GM23338 (cell line): Measurements from ENCODE around the gene GNAO1. TPM values are rescaled to one million over a fixed set of nuclear protein-coding genes. Genes with fewer than 3 reads are reported as not detected.

Experiments
- ATAC-seq: fragments of 200-7000 bp; cut with Tn5 transposase; 3 replicates; pipeline ENCODE4 v1.9.1; 2020
- DNase-seq: peaks from one replicate; pipeline ENCODE4 v3.0.0-alpha.2; 2015; ENCODE audit warnings: low spot score
- H2AFZ ChIP-seq: fragments of 200-600 bp; sonication (generic); 2 replicates; pipeline ENCODE4 v1.8.0; 2016; ENCODE audit warnings: antibody characterized with exemption, mild to moderate bottlenecking, moderate library complexity
- H3F3A ChIP-seq: fragments of 200-600 bp; sonication (generic); replicated peaks from 2 replicates; pipeline ENCODE4 v1.8.0; 2017; ENCODE audit warnings: antibody characterized with exemption, mixed run types, low read depth
- H3K27ac ChIP-seq: fragments of 200-600 bp; sonication (generic); 2 replicates; pipeline ENCODE4 v1.6.1; 2016; ENCODE audit warnings: low read depth
- H3K27me3 ChIP-seq: fragments of 200-600 bp; sonication (generic); 2 replicates; pipeline ENCODE4 v1.8.0; 2016; ENCODE audit warnings: mild to moderate bottlenecking, mixed run types, moderate library complexity; ENCODE audit not compliant: insufficient read depth
- H3K36me3 ChIP-seq: fragments of 200-600 bp; sonication (generic); 2 replicates; pipeline ENCODE4 v1.8.0; 2016; ENCODE audit warnings: mild to moderate bottlenecking; ENCODE audit not compliant: insufficient read depth
- H3K4me1 ChIP-seq: fragments of 200-600 bp; sonication (generic); 2 replicates; pipeline ENCODE4 v1.8.0; 2016; ENCODE audit warnings: mild to moderate bottlenecking, moderate library complexity; ENCODE audit not compliant: insufficient read depth
- H3K4me2 ChIP-seq: fragments of 200-600 bp; sonication (generic); 2 replicates; pipeline ENCODE4 v1.7.1; 2017; ENCODE audit warnings: mixed run types
- H3K4me3 ChIP-seq: fragments of 200-600 bp; sonication (generic); 2 replicates; pipeline ENCODE4 v1.6.1; 2016; ENCODE audit warnings: mixed run types
- H3K79me2 ChIP-seq: fragments of 200-600 bp; sonication (generic); replicated peaks from 2 replicates; pipeline ENCODE4 v1.8.0; 2017; ENCODE audit warnings: mild to moderate bottlenecking; ENCODE audit not compliant: insufficient read depth
- H3K9me2 ChIP-seq: fragments of 200-600 bp; sonication (generic); 2 replicates; pipeline ENCODE4 v1.8.0; 2017; ENCODE audit not compliant: insufficient read depth
- H4K20me1 ChIP-seq: fragments of 200-600 bp; sonication (generic); replicated peaks from 2 replicates; pipeline ENCODE4 v1.8.0; 2017; ENCODE audit warnings: mild to moderate bottlenecking; ENCODE audit not compliant: insufficient read depth
- H3K27ac Mint-ChIP-seq: 2 replicates; pipeline ENCODE4 v1.8.0; 2020; ENCODE audit warnings: inconsistent platforms, mild to moderate bottlenecking, moderate library complexity, mixed read lengths
- H3K27me3 Mint-ChIP-seq: 3 replicates; pipeline ENCODE4 v1.8.0; 2022; ENCODE audit warnings: low read depth, mild to moderate bottlenecking, moderate library complexity, mixed read lengths, inconsistent platforms; ENCODE audit not compliant: insufficient read depth, poor library complexity
- H3K36me3 Mint-ChIP-seq: 3 replicates; pipeline ENCODE4 v1.8.0; 2021; ENCODE audit warnings: low read depth, mild to moderate bottlenecking, inconsistent platforms, moderate library complexity, mixed read lengths
- H3K4me1 Mint-ChIP-seq: 3 replicates; pipeline ENCODE4 v1.8.0; 2020; ENCODE audit warnings: mild to moderate bottlenecking, inconsistent platforms, mixed read lengths
- H3K4me3 Mint-ChIP-seq: 3 replicates; pipeline ENCODE4 v1.8.0; 2021; ENCODE audit warnings: moderate library complexity, mild to moderate bottlenecking, inconsistent platforms, mixed read lengths
- H3K9me3 Mint-ChIP-seq: 3 replicates; pipeline ENCODE4 v1.8.0; 2020; ENCODE audit warnings: moderate library complexity, mild to moderate bottlenecking, inconsistent platforms, mixed read lengths
- CREB1 ChIP-seq: fragments of 250-450 bp; sonication (Bioruptor Pico); IDR thresholded peaks from 2 replicates; pipeline ENCODE4 v1.5.0; 2020; ENCODE audit warnings: low read depth, mild to moderate bottlenecking, moderate library complexity
- EZH2 ChIP-seq: fragments of 200-600 bp; sonication (generic); IDR thresholded peaks from one replicate; pipeline ENCODE4 v1.8.0; 2017; ENCODE audit warnings: antibody characterized with exemption, mild to moderate bottlenecking, low read depth; ENCODE audit not compliant: unreplicated experiment
- EZH2phosphoT487 ChIP-seq: fragments of 200-600 bp; sonication (generic); IDR thresholded peaks from one replicate; pipeline ENCODE4 v1.8.1; 2018; ENCODE audit warnings: antibody characterized with exemption; ENCODE audit not compliant: unreplicated experiment
- JUNB ChIP-seq: IDR thresholded peaks from one replicate; pipeline ENCODE4 v1.6.1; 2016; ENCODE audit warnings: antibody characterized with exemption; ENCODE audit not compliant: unreplicated experiment
- NANOG ChIP-seq: IDR thresholded peaks from 2 replicates; pipeline ENCODE4 v1.6.1; 2016; ENCODE audit warnings: antibody characterized with exemption, borderline replicate concordance
- POLR2AphosphoS5 ChIP-seq: IDR thresholded peaks from 2 replicates; pipeline ENCODE4 v1.6.1; 2016; ENCODE audit warnings: antibody characterized with exemption, low read depth
- STAT1 ChIP-seq: IDR thresholded peaks from one replicate; pipeline ENCODE4 v1.6.1; 2016; ENCODE audit warnings: antibody characterized with exemption; ENCODE audit not compliant: unreplicated experiment
- ZNF114 ChIP-seq: fragments of 250-450 bp; sonication (Bioruptor Pico); IDR thresholded peaks from 2 replicates; pipeline ENCODE4 v1.5.0; 2020; ENCODE audit warnings: mild to moderate bottlenecking, moderate library complexity
- ZNF331 ChIP-seq: fragments of 250-450 bp; sonication (Bioruptor Pico); IDR thresholded peaks from 2 replicates; pipeline ENCODE4 v1.5.0; 2020; ENCODE audit warnings: low read depth, mild to moderate bottlenecking, moderate library complexity
- polyA plus RNA-seq: library from polyadenylated mRNA; unstranded; fragments of >200 nt; fragmentation: Nextera tagmentation; extraction: Ambion mirVana; gene quantifications from 2 replicates; pipeline ENCODE4 v1.2.1, GENCODE V29; 2016
- total RNA-seq: library from RNA; depleted of rRNA; stranded (reverse); fragments of >200 nt; shearing (Covaris generic); gene quantifications from 2 replicates; pipeline ENCODE4 v1.2.3, GENCODE V29; 2014
- TF ChIP-seq, protein P1 (sequence below): fragments of 250-450 bp; sonication (Bioruptor Pico); IDR thresholded peaks from 2 replicates; pipeline ENCODE4 v1.5.0; 2020; ENCODE audit warnings: mild to moderate bottlenecking, moderate library complexity
- TF ChIP-seq, protein P2 (sequence below): IDR thresholded peaks from one replicate; pipeline ENCODE4 v1.6.1; 2018; ENCODE audit warnings: antibody characterized with exemption; ENCODE audit not compliant: unreplicated experiment
- TF ChIP-seq, protein P3 (sequence below): IDR thresholded peaks from 2 replicates; pipeline ENCODE4 v1.6.1; 2016; ENCODE audit warnings: antibody characterized with exemption
- TF ChIP-seq, protein P4 (sequence below), 2 experiments: fragments of 200-600 bp in 1 of 2; sonication (generic) in 1 of 2; conservative IDR thresholded peaks; 2 replicates each; pipeline versions ENCODE4 v1.5.1 to v1.6.1; 2016 to 2017; ENCODE audit warnings: antibody characterized with exemption in 2 of 2, low read depth in 2 of 2, mild to moderate bottlenecking in 2 of 2, moderate library complexity in 1 of 2

Gene GNAO1
- total and polyA plus RNA-seq, 2 experiments from 2014 or later: 6.5 to 24.8 TPM

DNA sequence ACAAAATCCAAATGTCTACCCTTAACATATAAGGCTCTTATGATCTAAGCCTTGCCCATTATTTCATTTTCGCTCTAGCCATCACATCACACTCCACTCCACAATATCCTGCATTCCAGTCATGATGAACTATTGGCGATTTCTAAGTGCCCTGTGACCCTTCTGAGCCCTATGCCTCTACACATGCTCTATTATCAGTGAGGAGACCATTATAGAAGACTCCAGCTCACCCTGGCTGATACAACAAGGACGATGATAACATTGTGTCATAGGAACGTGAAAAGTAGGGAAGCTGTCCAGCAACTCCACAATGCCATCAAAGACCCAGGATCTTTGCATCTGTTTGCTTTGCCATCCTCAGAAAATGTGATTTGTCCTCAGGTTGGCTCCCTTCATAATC lies 29.6 kb upstream of the GNAO1 start:
- no peaks in the 10 kb centered on the region for H3K4me1 Mint-ChIP-seq
- Histone ChIP-seq H3K36me3 (no peaks in the 10 kb centered on the region), H3K79me2 (no peaks in the 10 kb centered on the region), H3K4me2 (no peak overlapping the region), H3K4me3 (no peak overlapping the region), H2AFZ (no peak overlapping the region), H3F3A (no peaks in the 10 kb centered on the region), H3K4me1 (no peaks in the 10 kb centered on the region), H3K27me3 (no peaks in the 10 kb centered on the region), H3K9me2 (peaks cover 6% of the 10 kb centered on the region; the same call in 1 of the 2 replicates), H3K27ac (no peak overlapping the region), H4K20me1 (no peaks in the 10 kb centered on the region)
- TF ChIP-seq POLR2AphosphoS5: no peak
- no peak for TF ChIP-seq STAT1
- TF ChIP-seq, protein P1, sequence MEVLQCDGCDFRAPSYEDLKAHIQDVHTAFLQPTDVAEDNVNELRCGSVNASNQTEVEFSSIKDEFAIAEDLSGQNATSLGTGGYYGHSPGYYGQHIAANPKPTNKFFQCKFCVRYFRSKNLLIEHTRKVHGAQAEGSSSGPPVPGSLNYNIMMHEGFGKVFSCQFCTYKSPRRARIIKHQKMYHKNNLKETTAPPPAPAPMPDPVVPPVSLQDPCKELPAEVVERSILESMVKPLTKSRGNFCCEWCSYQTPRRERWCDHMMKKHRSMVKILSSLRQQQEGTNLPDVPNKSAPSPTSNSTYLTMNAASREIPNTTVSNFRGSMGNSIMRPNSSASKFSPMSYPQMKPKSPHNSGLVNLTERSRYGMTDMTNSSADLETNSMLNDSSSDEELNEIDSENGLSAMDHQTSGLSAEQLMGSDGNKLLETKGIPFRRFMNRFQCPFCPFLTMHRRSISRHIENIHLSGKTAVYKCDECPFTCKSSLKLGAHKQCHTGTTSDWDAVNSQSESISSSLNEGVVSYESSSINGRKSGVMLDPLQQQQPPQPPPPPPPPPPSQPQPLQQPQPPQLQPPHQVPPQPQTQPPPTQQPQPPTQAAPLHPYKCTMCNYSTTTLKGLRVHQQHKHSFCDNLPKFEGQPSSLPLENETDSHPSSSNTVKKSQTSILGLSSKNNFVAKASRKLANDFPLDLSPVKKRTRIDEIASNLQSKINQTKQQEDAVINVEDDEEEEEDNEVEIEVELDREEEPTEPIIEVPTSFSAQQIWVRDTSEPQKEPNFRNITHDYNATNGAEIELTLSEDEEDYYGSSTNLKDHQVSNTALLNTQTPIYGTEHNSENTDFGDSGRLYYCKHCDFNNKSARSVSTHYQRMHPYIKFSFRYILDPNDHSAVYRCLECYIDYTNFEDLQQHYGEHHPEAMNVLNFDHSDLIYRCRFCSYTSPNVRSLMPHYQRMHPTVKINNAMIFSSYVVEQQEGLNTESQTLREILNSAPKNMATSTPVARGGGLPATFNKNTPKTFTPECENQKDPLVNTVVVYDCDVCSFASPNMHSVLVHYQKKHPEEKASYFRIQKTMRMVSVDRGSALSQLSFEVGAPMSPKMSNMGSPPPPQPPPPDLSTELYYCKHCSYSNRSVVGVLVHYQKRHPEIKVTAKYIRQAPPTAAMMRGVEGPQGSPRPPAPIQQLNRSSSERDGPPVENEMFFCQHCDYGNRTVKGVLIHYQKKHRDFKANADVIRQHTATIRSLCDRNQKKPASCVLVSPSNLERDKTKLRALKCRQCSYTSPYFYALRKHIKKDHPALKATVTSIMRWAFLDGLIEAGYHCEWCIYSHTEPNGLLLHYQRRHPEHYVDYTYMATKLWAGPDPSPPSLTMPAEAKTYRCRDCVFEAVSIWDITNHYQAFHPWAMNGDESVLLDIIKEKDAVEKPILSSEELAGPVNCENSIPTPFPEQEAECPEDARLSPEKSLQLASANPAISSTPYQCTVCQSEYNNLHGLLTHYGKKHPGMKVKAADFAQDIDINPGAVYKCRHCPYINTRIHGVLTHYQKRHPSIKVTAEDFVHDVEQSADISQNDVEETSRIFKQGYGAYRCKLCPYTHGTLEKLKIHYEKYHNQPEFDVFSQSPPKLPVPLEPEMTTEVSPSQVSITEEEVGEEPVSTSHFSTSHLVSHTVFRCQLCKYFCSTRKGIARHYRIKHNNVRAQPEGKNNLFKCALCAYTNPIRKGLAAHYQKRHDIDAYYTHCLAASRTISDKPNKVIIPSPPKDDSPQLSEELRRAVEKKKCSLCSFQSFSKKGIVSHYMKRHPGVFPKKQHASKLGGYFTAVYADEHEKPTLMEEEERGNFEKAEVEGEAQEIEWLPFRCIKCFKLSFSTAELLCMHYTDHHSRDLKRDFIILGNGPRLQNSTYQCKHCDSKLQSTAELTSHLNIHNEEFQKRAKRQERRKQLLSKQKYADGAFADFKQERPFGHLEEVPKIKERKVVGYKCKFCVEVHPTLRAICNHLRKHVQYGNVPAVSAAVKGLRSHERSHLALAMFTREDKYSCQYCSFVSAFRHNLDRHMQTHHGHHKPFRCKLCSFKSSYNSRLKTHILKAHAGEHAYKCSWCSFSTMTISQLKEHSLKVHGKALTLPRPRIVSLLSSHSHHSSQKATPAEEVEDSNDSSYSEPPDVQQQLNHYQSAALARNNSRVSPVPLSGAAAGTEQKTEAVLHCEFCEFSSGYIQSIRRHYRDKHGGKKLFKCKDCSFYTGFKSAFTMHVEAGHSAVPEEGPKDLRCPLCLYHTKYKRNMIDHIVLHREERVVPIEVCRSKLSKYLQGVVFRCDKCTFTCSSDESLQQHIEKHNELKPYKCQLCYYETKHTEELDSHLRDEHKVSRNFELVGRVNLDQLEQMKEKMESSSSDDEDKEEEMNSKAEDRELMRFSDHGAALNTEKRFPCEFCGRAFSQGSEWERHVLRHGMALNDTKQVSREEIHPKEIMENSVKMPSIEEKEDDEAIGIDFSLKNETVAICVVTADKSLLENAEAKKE (CRISPR knock-in tag): no peak
- TF ChIP-seq, protein P2, sequence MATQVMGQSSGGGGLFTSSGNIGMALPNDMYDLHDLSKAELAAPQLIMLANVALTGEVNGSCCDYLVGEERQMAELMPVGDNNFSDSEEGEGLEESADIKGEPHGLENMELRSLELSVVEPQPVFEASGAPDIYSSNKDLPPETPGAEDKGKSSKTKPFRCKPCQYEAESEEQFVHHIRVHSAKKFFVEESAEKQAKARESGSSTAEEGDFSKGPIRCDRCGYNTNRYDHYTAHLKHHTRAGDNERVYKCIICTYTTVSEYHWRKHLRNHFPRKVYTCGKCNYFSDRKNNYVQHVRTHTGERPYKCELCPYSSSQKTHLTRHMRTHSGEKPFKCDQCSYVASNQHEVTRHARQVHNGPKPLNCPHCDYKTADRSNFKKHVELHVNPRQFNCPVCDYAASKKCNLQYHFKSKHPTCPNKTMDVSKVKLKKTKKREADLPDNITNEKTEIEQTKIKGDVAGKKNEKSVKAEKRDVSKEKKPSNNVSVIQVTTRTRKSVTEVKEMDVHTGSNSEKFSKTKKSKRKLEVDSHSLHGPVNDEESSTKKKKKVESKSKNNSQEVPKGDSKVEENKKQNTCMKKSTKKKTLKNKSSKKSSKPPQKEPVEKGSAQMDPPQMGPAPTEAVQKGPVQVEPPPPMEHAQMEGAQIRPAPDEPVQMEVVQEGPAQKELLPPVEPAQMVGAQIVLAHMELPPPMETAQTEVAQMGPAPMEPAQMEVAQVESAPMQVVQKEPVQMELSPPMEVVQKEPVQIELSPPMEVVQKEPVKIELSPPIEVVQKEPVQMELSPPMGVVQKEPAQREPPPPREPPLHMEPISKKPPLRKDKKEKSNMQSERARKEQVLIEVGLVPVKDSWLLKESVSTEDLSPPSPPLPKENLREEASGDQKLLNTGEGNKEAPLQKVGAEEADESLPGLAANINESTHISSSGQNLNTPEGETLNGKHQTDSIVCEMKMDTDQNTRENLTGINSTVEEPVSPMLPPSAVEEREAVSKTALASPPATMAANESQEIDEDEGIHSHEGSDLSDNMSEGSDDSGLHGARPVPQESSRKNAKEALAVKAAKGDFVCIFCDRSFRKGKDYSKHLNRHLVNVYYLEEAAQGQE: no peak
- TF ChIP-seq EZH2: no peak
- TF ChIP-seq CREB1 (CRISPR knock-in tag): no peak
- no peak for TF ChIP-seq ZNF114
- TF ChIP-seq, protein P3, sequence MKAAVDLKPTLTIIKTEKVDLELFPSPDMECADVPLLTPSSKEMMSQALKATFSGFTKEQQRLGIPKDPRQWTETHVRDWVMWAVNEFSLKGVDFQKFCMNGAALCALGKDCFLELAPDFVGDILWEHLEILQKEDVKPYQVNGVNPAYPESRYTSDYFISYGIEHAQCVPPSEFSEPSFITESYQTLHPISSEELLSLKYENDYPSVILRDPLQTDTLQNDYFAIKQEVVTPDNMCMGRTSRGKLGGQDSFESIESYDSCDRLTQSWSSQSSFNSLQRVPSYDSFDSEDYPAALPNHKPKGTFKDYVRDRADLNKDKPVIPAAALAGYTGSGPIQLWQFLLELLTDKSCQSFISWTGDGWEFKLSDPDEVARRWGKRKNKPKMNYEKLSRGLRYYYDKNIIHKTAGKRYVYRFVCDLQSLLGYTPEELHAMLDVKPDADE: no peak
- TF ChIP-seq, protein P4, sequence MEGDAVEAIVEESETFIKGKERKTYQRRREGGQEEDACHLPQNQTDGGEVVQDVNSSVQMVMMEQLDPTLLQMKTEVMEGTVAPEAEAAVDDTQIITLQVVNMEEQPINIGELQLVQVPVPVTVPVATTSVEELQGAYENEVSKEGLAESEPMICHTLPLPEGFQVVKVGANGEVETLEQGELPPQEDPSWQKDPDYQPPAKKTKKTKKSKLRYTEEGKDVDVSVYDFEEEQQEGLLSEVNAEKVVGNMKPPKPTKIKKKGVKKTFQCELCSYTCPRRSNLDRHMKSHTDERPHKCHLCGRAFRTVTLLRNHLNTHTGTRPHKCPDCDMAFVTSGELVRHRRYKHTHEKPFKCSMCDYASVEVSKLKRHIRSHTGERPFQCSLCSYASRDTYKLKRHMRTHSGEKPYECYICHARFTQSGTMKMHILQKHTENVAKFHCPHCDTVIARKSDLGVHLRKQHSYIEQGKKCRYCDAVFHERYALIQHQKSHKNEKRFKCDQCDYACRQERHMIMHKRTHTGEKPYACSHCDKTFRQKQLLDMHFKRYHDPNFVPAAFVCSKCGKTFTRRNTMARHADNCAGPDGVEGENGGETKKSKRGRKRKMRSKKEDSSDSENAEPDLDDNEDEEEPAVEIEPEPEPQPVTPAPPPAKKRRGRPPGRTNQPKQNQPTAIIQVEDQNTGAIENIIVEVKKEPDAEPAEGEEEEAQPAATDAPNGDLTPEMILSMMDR (conservative IDR thresholded peaks at IDR 0.05; ENCODE audit: low read depth in 2 of 2): no peak
- no peak for TF ChIP-seq JUNB
- no peak for TF ChIP-seq ZNF331
- no peak for TF ChIP-seq EZH2phosphoT487
- TF ChIP-seq NANOG: no peak
- ATAC-seq (no peak), DNase-seq (no peak)
- H3K27me3 Mint-ChIP-seq: no peaks in the 10 kb centered on the region
- H3K27ac Mint-ChIP-seq: no peak overlapping the region
- H3K36me3 Mint-ChIP-seq: no peaks in the 10 kb centered on the region
- no peaks in the 10 kb centered on the region for H3K9me3 Mint-ChIP-seq
- no peak overlapping the region for H3K4me3 Mint-ChIP-seq
